Naive B cell (primary cell): ENCODE data around the gene ESYT3. TPM values are rescaled to one million over a fixed set of nuclear protein-coding genes. Genes with fewer than 3 reads are reported as not detected.

ENCODE experiments used
- ATAC-seq, 2 donors: fragments of 150-1000 bp; cut with Tn5 transposase; 2 replicates each; pipeline ENCODE4 v1.10.0; 2021; ENCODE audit warnings: low read depth in 2 of 2, mild to moderate bottlenecking in 2 of 2, moderate library complexity in 2 of 2
- DNase-seq: peaks from one replicate; pipeline ENCODE4 v3.0.0; 2022
- H3K27ac Mint-ChIP-seq, 6 donors: one replicate each; pipeline ENCODE4 v1.8.0; 2020 to 2022; ENCODE audit warnings: mild to moderate bottlenecking in 6 of 6, mixed read lengths in 6 of 6, moderate library complexity in 5 of 6, inconsistent platforms in 2 of 6
- H3K27me3 Mint-ChIP-seq, 3 donors: one replicate each; pipeline ENCODE4 v1.8.0; 2021 to 2022; ENCODE audit warnings: mixed read lengths in 3 of 3, mild to moderate bottlenecking in 1 of 3
- H3K36me3 Mint-ChIP-seq, 2 donors: one replicate each; pipeline ENCODE4 v1.8.0; 2020 to 2022; ENCODE audit warnings: mixed read lengths in 2 of 2, inconsistent platforms in 1 of 2, mild to moderate bottlenecking in 1 of 2
- H3K4me1 Mint-ChIP-seq, 3 donors: one replicate each; pipeline ENCODE4 v1.8.0; 2020 to 2022; ENCODE audit warnings: mixed read lengths in 3 of 3, inconsistent platforms in 1 of 3, mild to moderate bottlenecking in 1 of 3, moderate library complexity in 1 of 3
- H3K4me3 Mint-ChIP-seq, 8 donors: one replicate each; pipeline ENCODE4 v1.8.0; 2020 to 2022; ENCODE audit warnings: mild to moderate bottlenecking in 8 of 8, mixed read lengths in 8 of 8, moderate library complexity in 8 of 8, inconsistent platforms in 2 of 8
- H3K9me3 Mint-ChIP-seq, 7 donors: one replicate each; pipeline ENCODE4 v1.8.0; 2020 to 2022; ENCODE audit warnings: mixed read lengths in 7 of 7, mild to moderate bottlenecking in 5 of 7, inconsistent platforms in 2 of 7, moderate library complexity in 1 of 7
- polyA plus RNA-seq, 6 donors: library from polyadenylated mRNA; unstranded; fragments of 300-500 nt; fragmentation: Illumina TruSeq; gene quantifications; one replicate each; pipeline ENCODE4 v1.2.3, GENCODE V29; 2021; ENCODE audit warnings: low read depth in 6 of 6

ESYT3 gene
- polyA plus RNA-seq, 6 donors from 2014 or later: not detected

DNA sequence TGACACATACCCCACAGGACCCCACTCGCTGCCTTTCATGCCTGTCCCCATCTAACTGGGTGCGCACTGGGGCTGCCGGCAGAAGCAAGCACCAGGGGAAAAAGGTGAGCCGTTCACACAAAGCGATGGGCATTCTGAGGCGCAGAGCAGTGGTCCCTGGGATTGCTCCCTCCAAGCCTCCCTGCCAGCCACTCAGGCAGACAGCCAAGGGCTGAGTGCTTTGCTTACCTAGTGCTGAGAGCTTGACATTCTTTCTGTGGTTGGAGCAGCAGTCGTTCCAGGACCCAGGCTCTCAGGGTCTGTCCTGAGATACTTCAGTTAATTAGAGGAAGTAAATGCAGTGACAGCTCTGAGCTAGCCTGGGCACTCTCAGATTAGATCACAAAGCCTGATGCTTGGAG, 5.7 kb downstream of the ESYT3 start:
- Mint-ChIP-seq H3K36me3 (no peaks in the 10 kb centered on the region), H3K4me1 (peaks cover 0 to 4% (median 0%) of the 10 kb centered on the region in 3 donors)

DNA sequence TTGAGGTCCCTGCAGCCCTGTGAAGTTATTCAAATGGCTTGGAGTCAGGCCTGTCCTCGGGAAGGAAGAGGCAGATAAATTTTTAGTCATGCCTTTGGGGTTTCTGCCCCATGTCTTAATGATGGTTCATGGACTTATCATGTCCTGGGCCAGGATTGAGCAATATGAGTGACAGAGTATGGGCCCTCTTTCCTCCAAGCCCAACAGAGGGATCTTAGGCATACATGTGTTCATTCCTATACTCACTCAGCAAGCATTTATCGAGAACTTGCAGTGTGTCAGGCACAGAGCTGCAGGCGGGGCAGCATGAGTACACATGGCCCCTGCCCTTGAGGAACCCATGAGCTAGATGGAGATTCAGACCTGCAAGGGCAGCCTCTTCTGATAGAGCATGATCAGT, 6.2 kb downstream of the ESYT3 start:
- H3K4me3 Mint-ChIP-seq: no peak overlapping the region
- no peaks in the 10 kb centered on the region for H3K36me3 Mint-ChIP-seq
- DNase-seq (no peak), ATAC-seq (no peak)
- peaks cover 34 to 68% (median 60%) of the 10 kb centered on the region in 3 donors for H3K27me3 Mint-ChIP-seq
- H3K9me3 Mint-ChIP-seq: no peaks in the 10 kb centered on the region
- H3K4me1 Mint-ChIP-seq: peaks cover 0 to 4% (median 0%) of the 10 kb centered on the region in 3 donors
- H3K27ac Mint-ChIP-seq: no peak overlapping the region

More for the DNA sequence above, 5.7 kb downstream of the ESYT3 start:
- ATAC-seq (no peak), DNase-seq (no peak)
- Mint-ChIP-seq H3K9me3 (no peaks in the 10 kb centered on the region), H3K27me3 (peaks cover 34 to 69% (median 61%) of the 10 kb centered on the region in 3 donors), H3K4me3 (no peak overlapping the region), H3K27ac (no peak overlapping the region)

DNA sequence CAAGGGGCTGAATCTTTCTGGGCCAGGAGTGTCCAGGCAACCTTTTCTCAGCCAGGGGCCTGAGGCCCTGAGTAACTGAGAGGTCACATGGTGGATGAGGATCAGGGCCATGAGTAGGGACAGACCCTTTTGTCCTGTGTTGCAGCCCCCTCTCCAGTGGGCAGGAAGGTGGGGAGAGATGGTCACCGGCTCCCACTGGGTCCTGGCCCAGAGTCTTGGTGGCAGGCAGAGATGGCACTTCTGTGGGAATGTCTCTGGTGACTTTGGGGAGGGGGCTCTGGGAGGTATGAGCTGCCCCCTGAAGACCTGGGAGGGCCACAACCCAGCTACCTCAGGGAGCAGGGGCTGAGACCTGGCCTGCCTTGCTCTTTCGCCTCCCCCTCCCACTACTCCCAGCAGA, 6.8 kb downstream of the ESYT3 start:
- Mint-ChIP-seq H3K27ac (no peak overlapping the region), H3K9me3 (no peaks in the 10 kb centered on the region), H3K4me3 (no peak overlapping the region), H3K27me3 (peaks cover 33 to 62% (median 54%) of the 10 kb centered on the region in 3 donors), H3K4me1 (no peaks in the 10 kb centered on the region), H3K36me3 (no peaks in the 10 kb centered on the region)
- no peak for DNase-seq
- no peak for ATAC-seq

DNA sequence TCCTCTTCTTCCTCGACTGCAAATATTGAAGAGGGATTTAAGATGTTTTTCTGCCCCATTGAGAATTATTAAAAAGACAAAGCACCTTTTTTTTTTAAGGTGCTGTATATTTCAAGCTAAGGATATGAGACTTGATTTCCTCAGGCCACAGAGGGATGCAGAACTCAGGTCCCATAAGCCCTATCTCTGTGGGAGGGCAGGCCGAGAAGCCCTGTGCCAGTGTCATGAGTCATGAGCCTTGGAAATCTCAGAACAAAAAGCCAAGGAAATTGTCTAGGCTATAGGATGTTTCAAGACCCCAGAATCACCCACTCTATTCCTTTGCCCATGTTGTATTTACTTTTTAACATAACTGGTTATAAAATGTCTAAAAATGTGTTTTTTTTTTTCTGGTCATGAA, 7.3 kb downstream of the ESYT3 start:
- Mint-ChIP-seq H3K27me3 (peaks cover 28 to 57% (median 49%) of the 10 kb centered on the region in 3 donors), H3K27ac (no peak overlapping the region), H3K4me1 (no peaks in the 10 kb centered on the region), H3K9me3 (no peaks in the 10 kb centered on the region), H3K36me3 (no peaks in the 10 kb centered on the region), H3K4me3 (no peak overlapping the region)
- no peak for DNase-seq
- ATAC-seq: no peak

DNA sequence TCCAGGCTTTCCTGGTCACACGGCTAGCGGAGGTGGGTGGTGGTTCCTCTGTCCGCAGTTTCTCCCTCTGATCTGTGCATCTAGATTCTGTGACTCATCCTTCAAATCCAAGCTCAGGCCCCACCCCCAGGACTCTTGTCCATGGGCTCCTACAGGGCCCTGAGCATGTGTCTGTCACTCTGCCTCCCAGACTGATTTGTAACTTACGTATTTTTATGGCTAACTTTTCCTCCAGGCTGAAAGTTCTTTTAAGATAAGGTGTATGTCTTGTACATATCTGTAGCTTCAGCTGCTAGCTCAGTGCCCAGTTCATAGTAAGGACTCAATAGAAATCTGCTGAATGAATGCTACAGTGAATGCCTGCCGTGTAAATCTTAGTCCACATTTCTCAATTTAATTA, 8.0 kb downstream of the ESYT3 start:
- no peak overlapping the region for H3K4me3 Mint-ChIP-seq
- H3K27ac Mint-ChIP-seq: no peak overlapping the region
- H3K27me3 Mint-ChIP-seq: peaks cover 23 to 50% (median 42%) of the 10 kb centered on the region in 3 donors
- H3K9me3 Mint-ChIP-seq: no peaks in the 10 kb centered on the region
- H3K36me3 Mint-ChIP-seq: no peaks in the 10 kb centered on the region
- ATAC-seq: no peak
- H3K4me1 Mint-ChIP-seq: no peaks in the 10 kb centered on the region
- no peak for DNase-seq

DNA sequence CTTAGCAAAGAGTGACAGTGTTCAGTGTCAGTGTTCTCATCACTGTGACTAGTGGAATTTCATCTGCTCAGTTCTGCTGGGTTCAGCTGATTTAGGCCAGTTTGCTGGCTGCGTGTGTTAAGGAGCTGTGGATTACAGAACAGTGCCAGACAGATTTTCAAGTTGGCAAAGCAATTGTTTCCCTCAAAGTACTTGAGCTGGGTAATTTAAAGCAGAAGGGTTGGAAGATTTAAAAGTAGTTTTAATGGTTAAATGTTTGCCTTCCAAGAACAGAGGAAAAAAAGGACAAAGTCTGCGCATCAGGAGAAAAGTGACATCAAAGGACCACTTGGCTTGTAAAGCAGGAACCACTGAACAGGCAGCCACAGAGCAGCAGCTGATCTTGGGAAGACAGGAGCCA, 8.7 kb downstream of the ESYT3 start:
- no peak for DNase-seq
- Mint-ChIP-seq H3K36me3 (no peaks in the 10 kb centered on the region), H3K9me3 (no peaks in the 10 kb centered on the region), H3K4me3 (no peak overlapping the region), H3K4me1 (no peaks in the 10 kb centered on the region), H3K27me3 (peaks cover 21 to 44% (median 35%) of the 10 kb centered on the region in 3 donors), H3K27ac (no peak overlapping the region)
- ATAC-seq: no peak

DNA sequence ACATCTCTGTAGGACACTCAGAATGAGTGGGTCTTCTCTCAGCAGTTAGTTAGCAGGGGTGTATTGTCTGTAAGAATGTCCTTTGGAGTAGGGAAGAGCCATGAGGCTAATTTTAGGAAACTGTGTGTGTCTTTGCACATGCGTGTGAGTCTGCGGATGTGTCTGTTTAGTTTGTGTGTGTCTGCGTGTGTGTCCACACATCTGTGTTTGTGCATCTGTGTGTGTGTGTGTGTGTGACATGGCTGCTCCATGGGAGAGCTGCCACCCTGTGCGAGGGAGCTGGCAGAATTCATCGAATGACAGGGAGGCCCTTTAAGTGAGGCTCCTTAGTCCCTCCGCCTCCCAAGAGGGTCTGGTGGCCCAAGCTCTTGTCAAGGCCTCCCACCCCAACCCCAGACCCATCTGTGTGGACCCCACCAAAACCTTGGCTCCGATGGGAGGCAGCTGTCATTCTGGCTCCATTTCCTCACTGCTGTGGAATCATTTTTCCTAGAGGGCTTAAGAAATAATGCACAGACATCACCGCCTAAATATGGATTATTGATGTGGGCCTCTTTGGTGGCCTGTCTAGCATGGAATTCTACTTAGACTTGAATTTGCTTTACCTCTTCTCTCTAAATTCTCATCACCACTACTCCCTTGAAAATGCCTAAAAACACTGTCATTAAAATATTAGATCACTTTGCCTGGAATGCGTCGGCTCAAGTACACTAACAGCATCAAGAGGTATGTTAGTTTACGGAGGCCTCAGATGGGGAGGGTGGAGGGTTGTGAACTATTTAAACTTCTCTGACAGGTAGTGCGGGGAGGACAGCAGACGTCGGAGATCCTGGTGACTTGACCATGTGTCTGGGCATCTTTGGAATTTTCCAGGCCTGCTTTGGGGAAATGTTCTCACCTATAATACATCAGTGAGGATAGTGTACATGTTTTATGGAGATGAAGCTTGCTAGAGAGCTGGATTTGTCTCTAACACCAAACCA, 9.4 kb downstream of the ESYT3 start:
- DNase-seq: no peak
- Mint-ChIP-seq H3K9me3 (no peaks in the 10 kb centered on the region), H3K36me3 (no peaks in the 10 kb centered on the region), H3K27ac (no peak overlapping the region), H3K4me3 (no peak overlapping the region), H3K27me3 (peaks cover 21 to 36% (median 31%) of the 10 kb centered on the region in 3 donors), H3K4me1 (no peaks in the 10 kb centered on the region)
- no peak for ATAC-seq

DNA sequence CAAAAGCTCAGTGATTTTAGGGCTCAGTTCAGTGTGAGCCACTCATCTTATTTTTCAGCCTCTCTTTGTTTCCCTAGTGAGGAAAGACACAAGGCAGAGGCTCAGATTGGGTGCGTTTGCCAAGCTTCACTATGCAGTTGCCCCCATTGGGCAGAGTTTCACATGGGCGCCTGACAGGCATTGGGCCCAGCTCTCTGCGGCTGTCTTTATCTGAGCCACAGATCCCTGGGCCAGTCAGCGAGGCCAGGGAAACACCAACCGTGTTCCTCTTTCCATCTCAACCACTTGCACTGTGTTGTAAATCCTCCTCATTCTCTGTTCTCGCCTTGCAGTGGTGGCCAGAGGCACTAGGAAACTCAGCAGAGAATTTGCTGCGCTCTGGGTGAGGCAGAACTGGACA, 10.8 kb downstream of the ESYT3 start:
- Mint-ChIP-seq H3K36me3 (no peaks in the 10 kb centered on the region), H3K27ac (no peak overlapping the region), H3K4me3 (no peak overlapping the region), H3K9me3 (no peaks in the 10 kb centered on the region), H3K27me3 (peaks cover 18 to 30% (median 30%) of the 10 kb centered on the region in 3 donors), H3K4me1 (no peaks in the 10 kb centered on the region)
- ATAC-seq (no peak), DNase-seq (no peak)

DNA sequence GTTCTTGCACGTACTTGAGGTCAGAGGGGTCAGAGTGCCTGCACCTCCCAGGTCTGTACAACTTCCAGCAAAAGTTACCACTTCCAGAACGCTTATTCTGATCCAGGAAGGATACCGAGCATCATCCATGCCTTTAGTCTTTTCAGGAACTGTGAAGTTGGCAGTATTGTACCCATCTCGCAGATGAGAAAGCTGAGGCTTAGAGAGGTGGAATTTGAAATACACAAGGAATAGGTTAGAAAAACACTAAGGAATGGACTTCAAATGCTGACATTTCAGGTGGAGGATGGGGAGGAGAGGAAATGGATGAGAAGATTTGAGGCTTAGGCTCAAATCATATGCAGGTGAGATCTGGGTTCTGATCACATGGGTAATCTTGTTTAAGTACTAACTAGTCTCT, 11.2 kb downstream of the ESYT3 start:
- peaks cover 14 to 27% (median 26%) of the 10 kb centered on the region in 3 donors for H3K27me3 Mint-ChIP-seq
- no peaks in the 10 kb centered on the region for H3K36me3 Mint-ChIP-seq
- no peaks in the 10 kb centered on the region for H3K4me1 Mint-ChIP-seq
- ATAC-seq: no peak
- no peaks in the 10 kb centered on the region for H3K9me3 Mint-ChIP-seq
- H3K27ac Mint-ChIP-seq: no peak overlapping the region
- DNase-seq: no peak
- H3K4me3 Mint-ChIP-seq: no peak overlapping the region

DNA sequence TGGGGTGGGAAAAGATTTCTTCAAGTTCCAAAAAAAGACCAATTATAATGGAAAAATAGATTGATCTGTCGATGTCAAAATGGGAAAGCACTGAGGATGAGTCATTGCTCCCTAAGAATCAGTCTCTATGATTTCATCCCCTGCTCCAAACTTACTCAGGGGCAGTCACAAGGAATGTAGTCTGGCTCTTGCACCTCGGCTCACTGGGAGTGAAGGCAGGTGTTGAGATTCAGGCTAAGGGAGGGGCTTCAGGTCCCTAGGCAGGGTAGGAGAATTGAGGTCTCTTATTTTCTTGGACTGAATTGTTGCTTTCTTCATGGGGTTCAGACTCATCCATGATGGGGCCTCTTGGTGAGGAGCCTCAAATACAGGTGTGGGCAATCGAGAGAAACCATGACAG, 14.2 kb downstream of the ESYT3 start:
- Mint-ChIP-seq H3K4me1 (no peaks in the 10 kb centered on the region), H3K4me3 (no peak overlapping the region), H3K27ac (no peak overlapping the region), H3K27me3 (peaks cover 10 to 18% (median 13%) of the 10 kb centered on the region in 3 donors), H3K9me3 (no peaks in the 10 kb centered on the region), H3K36me3 (no peaks in the 10 kb centered on the region)
- DNase-seq (no peak), ATAC-seq (no peak)

DNA sequence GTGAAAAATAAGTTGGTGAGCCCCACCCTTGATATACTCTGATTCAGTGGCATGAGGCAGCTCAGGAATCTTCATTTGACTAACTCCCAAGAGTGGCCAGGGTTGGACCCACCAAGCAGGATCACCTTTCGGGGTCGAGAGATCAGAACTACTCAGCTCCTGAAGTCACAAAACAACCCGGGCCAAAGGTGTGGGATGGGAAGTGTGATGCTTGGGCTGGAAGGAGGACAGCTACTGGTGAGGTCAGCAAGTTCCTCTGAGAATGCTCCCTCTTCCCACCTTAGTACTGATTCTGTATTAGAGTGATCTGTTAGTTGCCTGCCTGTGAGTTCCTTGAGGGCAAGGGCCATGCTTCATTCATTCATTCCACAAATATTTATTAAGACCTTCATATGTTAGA, 15.1 kb downstream of the ESYT3 start:
- Mint-ChIP-seq H3K4me1 (no peaks in the 10 kb centered on the region), H3K27me3 (peaks cover 11 to 16% (median 14%) of the 10 kb centered on the region in 3 donors), H3K9me3 (no peaks in the 10 kb centered on the region), H3K36me3 (no peaks in the 10 kb centered on the region), H3K4me3 (no peak overlapping the region), H3K27ac (no peak overlapping the region)
- DNase-seq (no peak), ATAC-seq (no peak)

DNA sequence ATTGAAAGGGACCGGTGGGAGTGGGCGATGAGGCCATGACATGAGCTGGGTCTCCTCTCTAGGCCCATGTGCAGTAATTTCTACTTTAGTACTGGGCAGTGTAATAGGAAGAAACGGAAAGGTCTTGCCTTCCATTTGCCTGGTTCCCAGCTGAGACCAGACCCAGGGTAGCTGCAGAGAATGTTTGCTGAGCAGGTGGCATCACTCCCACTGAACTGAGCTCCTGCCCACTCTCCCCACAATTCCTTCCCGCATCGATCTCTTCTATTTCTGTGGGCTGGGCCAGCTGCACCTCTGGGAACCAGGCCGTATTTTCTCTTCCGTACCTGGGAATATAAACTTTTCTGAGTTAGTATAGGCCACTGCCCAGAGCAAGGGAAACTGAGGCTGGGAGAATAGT, 15.8 kb downstream of the ESYT3 start:
- ATAC-seq: no peak
- peaks cover 16 to 21% (median 18%) of the 10 kb centered on the region in 3 donors for H3K27me3 Mint-ChIP-seq
- H3K4me1 Mint-ChIP-seq: no peaks in the 10 kb centered on the region
- H3K36me3 Mint-ChIP-seq: no peaks in the 10 kb centered on the region
- H3K9me3 Mint-ChIP-seq: no peaks in the 10 kb centered on the region
- H3K4me3 Mint-ChIP-seq: no peak overlapping the region
- DNase-seq: no peak
- H3K27ac Mint-ChIP-seq: no peak overlapping the region

DNA sequence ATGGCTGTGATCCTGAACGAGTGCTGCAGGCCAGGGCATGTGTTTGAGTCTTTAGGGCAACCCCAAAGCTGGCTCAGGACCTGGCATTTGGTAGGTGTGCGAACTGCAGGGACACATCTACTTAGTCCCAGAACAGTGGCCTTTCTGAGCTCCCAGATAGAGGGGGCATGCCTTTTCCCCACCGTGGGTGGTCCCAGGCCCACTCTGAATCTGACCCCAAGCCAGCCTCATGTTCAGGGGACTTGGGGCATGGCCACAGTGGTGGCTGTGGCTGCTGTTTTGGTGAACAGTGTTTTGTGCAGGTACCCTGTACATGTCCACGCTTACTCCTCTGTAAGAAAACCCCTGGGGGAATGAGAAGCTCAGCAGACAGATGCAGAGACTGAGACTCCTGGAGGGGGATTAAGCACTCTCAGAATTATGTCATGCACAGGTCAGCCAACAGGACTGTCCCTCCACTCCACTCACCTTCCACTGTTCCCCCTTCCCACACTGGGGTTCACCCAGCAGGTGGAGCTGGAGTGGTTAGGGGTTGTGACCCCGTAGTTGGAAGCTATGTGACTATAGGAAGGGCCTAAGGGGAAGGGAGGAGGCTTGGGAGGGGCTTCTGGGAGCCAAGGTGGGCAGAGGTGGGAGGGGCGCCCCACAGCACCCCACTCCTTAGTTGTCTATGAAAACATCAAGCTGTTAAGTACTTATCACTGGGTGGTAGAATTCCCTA, 16.4 kb downstream of the ESYT3 start:
- DNase-seq: no peak
- H3K9me3 Mint-ChIP-seq: no peaks in the 10 kb centered on the region
- H3K27ac Mint-ChIP-seq: no peak overlapping the region
- no peaks in the 10 kb centered on the region for H3K4me1 Mint-ChIP-seq
- peaks cover 13 to 25% (median 24%) of the 10 kb centered on the region in 3 donors for H3K27me3 Mint-ChIP-seq
- no peak for ATAC-seq
- no peaks in the 10 kb centered on the region for H3K36me3 Mint-ChIP-seq
- H3K4me3 Mint-ChIP-seq: no peak overlapping the region
